GM21528 (cell line): ENCODE results near the gene CNOT3.
A peak's percentile ranks its signal among the peaks of the same experiment; 100 is the strongest.
"Not testable (repeated sequence)": the region's sequence is repeated elsewhere in the genome, so short reads cannot be mapped to it uniquely, and the experiment has no call there.

Experiments
- ATAC-seq: cut with Tn5 transposase; IDR thresholded peaks from one replicate; pipeline ENCODE4 v1.9.1; 2021; ENCODE audit warnings: mild to moderate bottlenecking, moderate library complexity; ENCODE audit not compliant: unreplicated experiment, low FRiP score

The CNOT3 gene

GRCh38 chr19:54137699-54138488 is at the start of gene CNOT3:
CNOT3 (plus strand) TSS chr19:54137762; CDS start chr19:54142979, 5,217 bp downstream.
- no peak for ATAC-seq

GRCh38 chr19:54094426-54095000 is 43.0 kb upstream of the CNOT3 start:
- ATAC-seq = no peak

- ATAC-seq = no peak
These were observed 42.3 kb upstream of the CNOT3 start for GRCh38 chr19:54095136-54095858.

DNA sequence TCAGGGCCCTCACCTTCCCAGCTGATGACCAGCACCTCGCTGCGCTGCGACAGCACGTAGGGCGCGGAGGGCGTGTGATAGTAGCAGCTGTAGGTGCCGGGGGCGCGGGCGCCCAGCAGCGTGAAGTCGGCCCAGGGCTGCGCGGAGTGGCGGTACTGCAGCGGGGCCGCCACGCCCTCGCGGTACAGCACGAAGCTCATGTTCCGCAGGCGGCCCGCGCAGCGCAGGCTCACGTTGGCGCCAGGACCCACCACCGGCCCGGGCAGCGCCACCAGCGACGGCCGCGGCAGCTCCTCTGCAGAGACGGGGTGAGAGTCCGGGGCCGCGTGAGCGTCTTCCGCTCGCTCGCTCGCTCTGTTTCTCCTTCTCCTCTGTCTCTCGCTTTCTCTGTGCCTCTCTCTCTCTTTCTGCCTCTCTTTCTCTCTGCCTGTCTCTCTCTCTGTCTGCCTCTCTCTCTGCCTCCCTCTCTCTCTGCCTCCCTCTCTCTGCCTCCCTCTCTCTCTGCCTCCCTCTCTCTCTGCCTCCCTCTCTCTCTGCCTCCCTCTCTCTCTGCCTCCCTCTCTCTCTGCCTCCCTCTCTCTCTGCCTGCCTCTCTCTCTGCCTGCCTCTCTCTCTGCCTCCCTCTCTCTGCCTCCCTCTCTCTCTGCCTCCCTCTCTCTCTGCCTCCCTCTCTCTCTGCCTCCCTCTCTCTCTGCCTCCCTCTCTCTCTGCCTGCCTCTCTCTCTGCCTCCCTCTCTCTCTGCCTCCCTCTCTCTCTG is 41.5 kb upstream of the CNOT3 start:
- ATAC-seq = not testable (repeated sequence)

- no peak for ATAC-seq
These were observed 40.9 kb upstream of the CNOT3 start for GRCh38 chr19:54096617-54097106.

- ATAC-seq = no peak
These were observed 38.2 kb upstream of the CNOT3 start for GRCh38 chr19:54099190-54099902.

- ATAC-seq = not testable (repeated sequence)
These were observed 37.7 kb upstream of the CNOT3 start for GRCh38 chr19:54099903-54100255.

DNA sequence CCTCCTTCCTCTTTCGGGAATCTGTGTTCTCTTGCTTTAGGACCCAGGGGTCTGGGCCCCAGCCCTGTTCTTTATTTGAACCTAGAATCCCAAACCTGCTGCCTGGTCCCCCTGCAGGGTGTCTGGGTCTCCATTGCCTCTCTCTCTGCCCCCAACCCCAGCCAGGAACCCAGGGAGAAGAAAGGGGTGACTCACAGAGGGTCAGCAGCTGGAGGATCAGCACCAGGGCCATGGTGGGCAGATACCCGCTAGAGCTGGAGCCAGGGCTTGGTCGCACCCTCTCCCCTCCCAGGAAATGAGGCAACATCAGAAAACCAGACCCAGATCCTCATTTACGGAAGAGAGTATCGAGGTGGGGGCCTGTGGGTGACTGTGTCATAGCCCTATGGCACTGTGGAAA is 37.0 kb upstream of the CNOT3 start, which contains the start of gene OSCAR:
Gene OSCAR, minus strand, starts transcription at position 243 of the 400 bp plus-strand sequence. Its CDS starts 11 bp downstream, at position 232.
- no peak for ATAC-seq

DNA sequence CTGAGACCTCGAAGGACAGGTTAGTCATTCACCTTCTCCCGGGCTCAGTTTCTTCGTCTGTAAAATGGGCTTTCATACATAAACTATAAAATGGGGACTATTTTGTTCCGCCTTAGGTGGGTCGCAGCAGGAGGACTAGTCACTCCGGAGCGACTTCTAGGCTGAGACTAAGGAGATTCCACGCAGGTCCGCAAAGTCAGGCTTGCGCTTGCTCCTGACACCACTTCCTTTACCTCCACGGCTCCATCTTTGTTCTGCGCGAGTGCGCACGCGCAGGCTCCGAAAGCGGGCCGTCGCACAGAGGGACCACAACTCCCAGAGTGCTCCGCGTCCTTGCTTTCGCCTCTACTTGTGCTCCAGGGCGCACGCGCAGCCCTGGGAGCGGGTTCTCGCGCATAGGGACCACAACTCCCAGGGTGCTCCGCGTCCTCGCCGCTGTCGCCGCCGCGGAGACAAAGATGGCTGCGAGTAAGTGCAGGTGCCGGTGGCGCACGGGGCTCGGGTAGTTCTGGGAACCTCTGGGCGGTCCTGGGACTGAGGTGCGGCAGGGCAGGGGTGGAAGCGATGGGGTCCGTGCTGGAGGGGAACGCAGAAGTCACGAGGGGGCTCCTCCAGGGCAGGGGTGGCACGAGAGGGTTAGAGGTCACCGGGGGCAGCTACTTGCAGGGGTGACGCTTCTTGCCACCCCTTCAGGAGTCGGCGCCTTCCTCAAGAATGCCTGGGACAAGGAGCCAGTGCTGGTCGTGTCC is 35.0 kb upstream of the CNOT3 start, which contains the start of gene NDUFA3:
Gene NDUFA3, plus strand, starts transcription at position 435 of the 749 bp plus-strand sequence. Its CDS starts 24 bp downstream, at position 459.
- peak; percentile 84 for ATAC-seq

DNA sequence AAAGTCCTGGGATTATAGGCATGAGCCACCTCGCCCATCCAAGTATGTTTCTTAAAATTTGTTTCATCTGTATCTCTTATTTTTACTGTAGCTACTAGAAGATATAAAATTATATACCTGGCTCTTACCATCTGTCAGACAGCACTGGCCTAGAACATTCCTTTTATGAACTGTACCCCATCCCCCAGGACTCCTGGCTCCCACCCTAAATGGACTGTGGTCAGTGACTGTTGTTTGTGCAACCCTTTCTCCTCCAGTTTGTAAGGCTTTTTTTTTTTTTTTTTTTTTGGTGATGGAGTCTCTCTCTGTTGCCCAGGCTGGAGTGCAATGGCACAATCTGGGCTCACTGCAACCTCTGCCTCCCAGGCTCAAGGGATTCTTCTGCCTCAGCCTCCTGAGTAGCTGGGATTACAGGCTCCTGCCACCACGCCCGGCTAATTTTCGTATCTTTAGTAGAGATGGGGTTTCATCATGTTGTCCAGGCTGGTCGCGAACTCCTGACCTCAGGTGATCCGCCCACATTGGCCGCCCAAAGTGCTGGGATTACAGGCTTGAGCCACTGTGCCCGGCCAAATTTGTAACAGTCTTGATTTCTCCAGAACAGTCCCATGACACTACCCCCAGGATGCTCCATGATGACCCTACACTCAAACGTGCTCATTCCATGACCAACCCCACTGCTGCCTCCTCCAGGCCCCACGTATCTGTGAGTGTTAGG is 32.4 kb upstream of the CNOT3 start:
- ATAC-seq = no peak

- ATAC-seq = no peak
These were observed 31.8 kb upstream of the CNOT3 start for GRCh38 chr19:54105796-54106195.

- ATAC-seq = no peak
These were observed 30.8 kb upstream of the CNOT3 start for GRCh38 chr19:54106716-54107115.

DNA sequence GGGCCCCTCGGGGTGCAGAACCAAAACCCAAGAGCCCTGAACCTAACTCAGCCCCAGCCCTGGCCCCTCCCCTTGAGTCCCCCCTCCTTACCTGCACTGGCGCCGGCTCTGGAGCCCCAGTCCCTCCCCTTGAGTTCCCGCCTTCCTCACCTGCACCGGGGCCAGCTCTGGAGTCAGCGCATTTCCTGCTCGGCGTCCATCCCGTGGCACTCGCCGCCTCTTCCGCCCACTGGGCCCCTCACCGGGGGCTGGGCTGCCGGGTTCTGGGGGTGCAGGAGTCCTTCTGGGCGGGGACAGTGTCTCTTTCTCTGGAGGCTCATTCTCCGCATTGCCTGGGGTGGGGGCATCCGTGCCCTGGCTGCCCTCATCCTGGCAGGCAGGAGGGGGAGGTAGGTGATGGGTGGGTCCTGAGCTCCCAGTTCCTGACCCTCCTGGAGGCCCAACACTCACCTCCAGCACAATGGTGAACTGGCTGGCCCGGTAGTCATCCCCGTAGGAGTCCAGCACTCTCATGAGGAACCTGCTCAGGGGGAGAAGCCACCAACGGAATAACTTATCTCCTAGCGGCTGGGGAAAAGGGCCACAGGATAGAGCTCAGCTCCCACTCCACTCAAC is 29.6 kb upstream of the CNOT3 start:
- no peak for ATAC-seq

- ATAC-seq = no peak
These were observed 29.1 kb upstream of the CNOT3 start for GRCh38 chr19:54108496-54108895.

GRCh38 chr19:54109651-54110050 is 27.9 kb upstream of the CNOT3 start:
- no peak for ATAC-seq

DNA sequence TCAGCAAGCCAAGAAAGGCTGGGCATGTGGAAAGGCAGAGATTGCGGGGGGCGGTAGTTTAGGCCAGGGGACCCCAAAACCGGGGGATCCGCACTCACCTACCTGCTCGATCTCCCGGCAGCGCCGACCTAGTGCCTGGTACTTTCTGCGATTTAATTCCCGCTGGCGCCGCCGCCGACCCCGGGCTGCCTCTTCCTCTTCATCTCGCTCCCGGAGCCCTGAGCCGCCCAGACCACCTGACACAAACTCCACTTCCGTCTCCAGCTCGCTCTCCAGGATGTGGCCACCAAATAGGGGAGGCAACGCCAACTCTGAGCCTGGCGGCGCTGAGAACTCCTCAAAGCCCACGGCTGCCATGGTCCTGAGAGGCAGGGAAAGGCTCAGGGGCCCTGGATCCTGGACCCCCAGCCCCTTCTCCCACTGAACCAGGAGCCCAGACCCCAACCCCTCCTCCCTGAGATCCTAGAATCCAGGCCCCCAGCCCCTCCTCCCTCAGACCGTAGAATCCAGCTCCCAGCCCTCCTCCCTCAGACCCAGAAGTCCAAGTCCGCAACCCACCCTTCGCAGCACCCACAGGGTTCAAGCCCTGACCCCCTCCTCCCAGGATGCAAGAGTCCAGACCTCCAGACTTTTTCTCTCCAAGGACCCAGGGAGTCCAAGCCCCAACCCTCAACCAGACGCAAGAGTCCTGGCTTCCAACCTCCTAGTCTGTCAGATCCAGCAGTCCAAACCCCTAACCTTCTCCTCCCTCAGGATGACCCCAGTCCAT is 23.0 kb upstream of the CNOT3 start:
- ATAC-seq = peak; percentile 2
